K562 (cell line): ENCODE data around the gene RTCA. TPM values are rescaled to one million over a fixed set of nuclear protein-coding genes. Genes with fewer than 3 reads are reported as not detected.

Experiments
- ATAC-seq: fragments of 200-7000 bp; cut with Tn5 transposase; 3 replicates; pipeline ENCODE4 v1.9.1; 2020; ENCODE audit warnings: moderate library complexity
- BruUV-seq: library from RNA; stranded (reverse); fragments of 400-500 nt; replicated peaks from 2 replicates; lab custom pipeline; 2021; lab: Mats Ljungman, UMichigan
- CTCF ChIA-PET: fragments of 300-600 bp; formaldehyde crosslinking; extraction: SDS; loops from one replicate; lab custom pipeline; 2021; ENCODE audit warnings: low intra/inter-chr PET ratio; lab: Yijun Ruan, JAX
- POLR2A ChIA-PET: fragments of 300-600, 350-650 bp; sonication (Branson Sonifier 250); formaldehyde crosslinking; extraction: SDS; loops from one replicate; lab custom pipeline; 2021; ENCODE audit warnings: antibody characterized with exemption, inconsistent platforms; lab: Yijun Ruan, JAX
- DNase-seq, 4 experiments: peaks; one replicate each; pipeline versions ENCODE4 v3.0.0 to v3.0.0-alpha.2; 2011 to 2018; ENCODE audit warnings: low spot score in 3 of 4, mixed read lengths in 3 of 4; ENCODE audit errors: extremely low read depth in 1 of 4
- FAIRE-seq: peaks from 2 replicates; lab custom pipeline; 2011; peaks lifted over from hg19 to GRCh38; lab: Jason Lieb, UNC
- H2AFZ ChIP-seq: 2 replicates; pipeline ENCODE4 v1.6.0; 2011; ENCODE audit warnings: low read depth, low read length, control low read depth, inconsistent platforms
- H3K27ac ChIP-seq: fragments of 200-600 bp; 3 replicates; pipeline ENCODE4 v1.8.0; 2011; ENCODE audit warnings: low read depth, mild to moderate bottlenecking, control low read depth, inconsistent platforms, low read length, moderate library complexity, mixed read lengths; ENCODE audit errors: extremely low read depth
- H3K27me3 ChIP-seq, 2 experiments: fragments of 300-600 bp in 1 of 2; 2 replicates in 1 of 2; 3 replicates in 1 of 2; pipeline versions ENCODE4 v1.6.0 to v1.8.0; 2011; ENCODE audit warnings: inconsistent platforms in 2 of 2, low read length in 2 of 2, mild to moderate bottlenecking in 1 of 2, mixed read lengths in 1 of 2, moderate library complexity in 1 of 2; ENCODE audit not compliant: control insufficient read depth in 2 of 2, insufficient read depth in 2 of 2
- H3K36me3 ChIP-seq: fragments of 300-600 bp; 3 replicates; pipeline ENCODE4 v1.8.0; 2011; ENCODE audit warnings: mild to moderate bottlenecking, low read length, inconsistent platforms; ENCODE audit not compliant: control insufficient read depth, insufficient read depth
- H3K4me1 ChIP-seq, 2 experiments: fragments of 200-600 bp in 1 of 2; replicated peaks in 1 of 2; 2 replicates in 1 of 2; 3 replicates in 1 of 2; pipeline versions ENCODE4 v1.5.1 to v1.8.0; 2011; ENCODE audit warnings: inconsistent platforms in 2 of 2, low read length in 2 of 2, mild to moderate bottlenecking in 1 of 2, mixed read lengths in 1 of 2, moderate library complexity in 1 of 2; ENCODE audit not compliant: control insufficient read depth in 2 of 2, insufficient read depth in 2 of 2
- H3K4me2 ChIP-seq: 2 replicates; pipeline ENCODE4 v1.6.1; 2011; ENCODE audit warnings: low read length, control low read depth, inconsistent platforms, mixed read lengths; ENCODE audit not compliant: insufficient read depth
- H3K4me3 ChIP-seq: fragments of 200-600 bp; sonication (generic), shearing (Covaris generic); 2 replicates; pipeline ENCODE4 v1.5.1; 2016; ENCODE audit warnings: control low read depth, inconsistent platforms
- H3K79me2 ChIP-seq: fragments of 200-600 bp; 3 replicates; pipeline ENCODE4 v1.8.0; 2011; ENCODE audit warnings: low read length, inconsistent platforms; ENCODE audit not compliant: control insufficient read depth, insufficient read depth
- H3K9ac ChIP-seq, 2 experiments: 2 replicates each; pipeline versions ENCODE4 v1.6.0 to v1.6.1; 2011; ENCODE audit warnings: low read depth in 2 of 2, low read length in 2 of 2, control low read depth in 1 of 2, inconsistent platforms in 1 of 2, mild to moderate bottlenecking in 1 of 2, mixed read lengths in 1 of 2; ENCODE audit not compliant: insufficient read depth in 1 of 2
- H3K9me1 ChIP-seq: one replicate; pipeline ENCODE4 v1.6.0; 2011; ENCODE audit warnings: inconsistent platforms, mild to moderate bottlenecking, low read length, moderate library complexity; ENCODE audit not compliant: control insufficient read depth, insufficient read depth
- H3K9me3 ChIP-seq: replicated peaks from 2 replicates; pipeline ENCODE4 v1.5.1; 2011; ENCODE audit warnings: low read depth, low read length, inconsistent platforms; ENCODE audit not compliant: control insufficient read depth, insufficient read depth
- H4K20me1 ChIP-seq: replicated peaks from 2 replicates; pipeline ENCODE4 v1.6.1; 2011; ENCODE audit warnings: low read length, inconsistent platforms, mixed read lengths; ENCODE audit not compliant: control insufficient read depth, insufficient read depth
- CREM ChIP-seq: IDR thresholded peaks from 2 replicates; pipeline ENCODE4 v1.6.1; 2014; ENCODE audit warnings: antibody characterized with exemption, low read depth
- E2F1 ChIP-seq: sonication (generic); formaldehyde crosslinking; IDR thresholded peaks from 2 replicates; pipeline ENCODE4 v1.8.1; 2023; ENCODE audit warnings: mild to moderate bottlenecking, missing genetic modification reagents, moderate library complexity
- ELF4 ChIP-seq: fragments of 450-650 bp; formaldehyde crosslinking; IDR thresholded peaks from 2 replicates; pipeline ENCODE4 v1.4.0; 2022; ENCODE audit warnings: missing genetic modification characterization
- ETV5 ChIP-seq: sonication (generic); formaldehyde crosslinking; IDR thresholded peaks from 2 replicates; pipeline ENCODE4 v1.4.0; 2020; ENCODE audit warnings: low read depth, mild to moderate bottlenecking, missing genetic modification reagents
- HMGN3 ChIP-seq: IDR thresholded peaks from 2 replicates; pipeline ENCODE4 v1.6.1; 2011; ENCODE audit warnings: borderline replicate concordance, low read depth, mild to moderate bottlenecking, mixed read lengths, low read length; ENCODE audit not compliant: insufficient read length; ENCODE audit errors: extremely low read depth
- KDM5B ChIP-seq: fragments of 200-600 bp; sonication (generic); IDR thresholded peaks from 2 replicates; pipeline ENCODE4 v1.6.1; 2012; ENCODE audit warnings: low read depth, mild to moderate bottlenecking, moderate library complexity, low read length, control low read depth, inconsistent platforms; ENCODE audit not compliant: insufficient replicate concordance
- MYNN ChIP-seq, 2 experiments: sonication (generic); formaldehyde crosslinking in 1 of 2; IDR thresholded peaks; 2 replicates each; pipeline versions ENCODE4 v1.5.0 to v1.6.1; 2016 to 2020; ENCODE audit warnings: antibody characterized with exemption in 1 of 2, missing genetic modification reagents in 1 of 2
- NCOA6 ChIP-seq: fragments of 450-650 bp; IDR thresholded peaks from 2 replicates; pipeline ENCODE4 v1.6.1; 2017; ENCODE audit warnings: mild to moderate bottlenecking
- PREB ChIP-seq: sonication (generic); formaldehyde crosslinking; IDR thresholded peaks from 2 replicates; pipeline ENCODE4 v1.8.1; 2023; ENCODE audit warnings: mild to moderate bottlenecking, missing genetic modification reagents
- SRSF7 ChIP-seq: fragments of 200-400 bp; formaldehyde crosslinking; optimal IDR thresholded peaks from 2 replicates; pipeline ENCODE3; 2017; ENCODE audit warnings: mild to moderate bottlenecking, low read depth, low read length
- TCF15 ChIP-seq: fragments of 250-450 bp; sonication (Bioruptor Pico); IDR thresholded peaks from 2 replicates; pipeline ENCODE4 v1.8.0; 2022; ENCODE audit warnings: moderate library complexity, mild to moderate bottlenecking, inconsistent platforms
- ZBTB8A ChIP-seq: fragments of 450-650 bp; IDR thresholded peaks from 2 replicates; pipeline ENCODE4 v1.6.1; 2018; ENCODE audit warnings: mild to moderate bottlenecking, moderate library complexity; ENCODE audit not compliant: partially characterized antibody
- ZFPM2 ChIP-seq: fragments of 250-450 bp; sonication (Bioruptor Pico); IDR thresholded peaks from 2 replicates; pipeline ENCODE4 v1.5.1; 2022; ENCODE audit warnings: mild to moderate bottlenecking
- WGBS: fragments of 100-300 bp; shearing (Covaris generic); methylation state at CpG from one replicate; pipeline ENCODE4 v1.1.6; 2016; ENCODE audit warnings: low coverage, mixed read lengths; ENCODE audit not compliant: insufficient coverage; ENCODE audit errors: missing lambda C conversion rate; 5-methylcytosine and 5-hydroxymethylcytosine counted together
- in situ Hi-C: fragments of 300-500 bp; cut with MboI; formaldehyde crosslinking; loops from 4 replicates; pipeline ENCODE4 v1.15.0; 2018; ENCODE audit warnings: inconsistent platforms, mixed read lengths
- intact Hi-C: fragments of 100-400 bp; cut with micrococcal nuclease; formaldehyde crosslinking; loops from 2 replicates; pipeline ENCODE4 v1.14.2; 2022
- polyA plus RNA-seq, 8 experiments: library from polyadenylated mRNA; depleted of rRNA in 4 of 8; stranded (reverse) in 5 of 8; unstranded in 3 of 8; fragments of >200 nt; fragmentation: Nextera tagmentation in 2 of 8; fragmentation: Illumina TruSeq in 1 of 8; extraction: Ambion mirVana in 2 of 8; extraction: Trizol in 1 of 8; gene quantifications; 2 replicates each; pipeline versions ENCODE4 v1.2.1 to v1.2.3, GENCODE V29; 2011 to 2014; ENCODE audit warnings: inconsistent platforms in 1 of 8, missing spikeins in 1 of 8
- total RNA-seq, 7 experiments: library from RNA; depleted of rRNA in 6 of 7; stranded (reverse); fragments of >200 nt in 6 of 7; fragmentation: Illumina TruSeq in 2 of 7; extraction: Trizol in 2 of 7; gene quantifications; 2 replicates each; pipeline versions ENCODE4 v1.2.1 to v1.2.3, GENCODE V29; 2011 to 2021; ENCODE audit warnings: low replicate concordance in 1 of 7

The RTCA gene
- total and polyA plus RNA-seq, 9 of the 15 experiments (the other 6 are each of a cell fraction or from before 2014, with no cell fraction given) = 11.6 to 57.2 (median 43.2) TPM

GRCh38 chr1:100300691-100301090 is 34.7 kb downstream of the RTCA start:
- Histone ChIP-seq H3K9ac (no peak overlapping the region), H3K27ac (no peak overlapping the region), H3K36me3 (no peaks in the 10 kb centered on the region), H3K4me1 (no peaks in the 10 kb centered on the region; a peak in 1 of 5 replicates), H3K9me3 (peaks cover under 1% of the 10 kb centered on the region; the same call in 1 of the 2 replicates), H2AFZ (no peak overlapping the region), H3K79me2 (no peaks in the 10 kb centered on the region), H3K4me2 (no peak overlapping the region), H3K9me1 (no peaks in the 10 kb centered on the region), H3K27me3 (no peaks in the 10 kb centered on the region)
- in situ Hi-C loops = no loop called here
- 79% methylated on average over 5 of the region's 5 CpGs for WGBS
- CTCF ChIA-PET = no interaction called here
- POLR2A ChIA-PET = interaction anchor here (1.1 to 1.6 kb wide), 4 partner anchors 9 to 25 kb away, joined by 3 to 4 read pairs (median 4); no protein-coding TSS in a partner anchor
- intact Hi-C loops = no loop called here
- FAIRE-seq (no peak), DNase-seq (no peak)
- BruUV-seq = no TSS peak
- TF ChIP-seq MYNN (IDR thresholded peaks at IDR 0.05) (no peak), MYNN (CRISPR knock-in tag; IDR thresholded peaks at IDR 0.05) (no peak), CREM (no peak), SRSF7 (no peak), HMGN3 (no peak), TCF15 (CRISPR knock-in tag) (no peak)
- TF ChIP-seq, all 486 proteins: peak for 0
- no peak for ATAC-seq
- Histone ChIP-seq H4K20me1 (no peaks in the 10 kb centered on the region), H3K4me3 (no peak overlapping the region)

GRCh38 chr1:100302739-100303138 is 36.7 kb downstream of the RTCA start:
- H3K4me1 ChIP-seq = no peaks in the 10 kb centered on the region; a peak in 1 of 5 replicates
- ChIA-PET CTCF (no interaction called here), POLR2A (interaction anchor here (0.7 kb wide), 1 partner anchor 10 kb away, joined by 3 read pairs; no protein-coding TSS in a partner anchor)
- WGBS = 56% methylated on average over 2 of the region's 2 CpGs
- H3K9me1 ChIP-seq = no peaks in the 10 kb centered on the region
- no peak overlapping the region for H3K4me3 ChIP-seq
- H3K4me2 ChIP-seq = no peak overlapping the region
- in situ Hi-C loops (no loop called here), intact Hi-C loops (no loop called here)
- H3K27ac ChIP-seq = no peak overlapping the region
- ATAC-seq (no peak), FAIRE-seq (no peak), DNase-seq (no peak)
- no peaks in the 10 kb centered on the region for H3K27me3 ChIP-seq
- no peak overlapping the region for H2AFZ ChIP-seq
- H4K20me1 ChIP-seq = no peaks in the 10 kb centered on the region
- H3K9me3 ChIP-seq = peaks cover 3% of the 10 kb centered on the region; the same call in 1 of the 2 replicates
- H3K79me2 ChIP-seq = no peaks in the 10 kb centered on the region
- H3K9ac ChIP-seq = no peak overlapping the region
- BruUV-seq = no TSS peak
- no peaks in the 10 kb centered on the region for H3K36me3 ChIP-seq
- TF ChIP-seq ELF4 (CRISPR knock-in tag) (no peak), NCOA6 (no peak), ZBTB8A (no peak), ZFPM2 (no peak), CREM (no peak), E2F1 (CRISPR knock-in tag) (no peak), PREB (no peak), ETV5 (CRISPR knock-in tag) (no peak), KDM5B (no peak)
